Activated gamma-delta T cell (primary cell): ENCODE results near the gene MANBA.
"Not testable (repeated sequence)": the region's sequence is repeated elsewhere in the genome, so short reads cannot be mapped to it uniquely, and the experiment has no call there.

Experiments
- DNase-seq: peaks from one replicate; lab custom pipeline; 2025; lab: John Stamatoyannopoulos, UW

Gene MANBA

GRCh38 chr4:102761906-102762305, 1.1 kb upstream of the MANBA start:
- DNase-seq = no peak

- no peak for DNase-seq
Measured at GRCh38 chr4:102761296-102761701, 531 bp upstream of the MANBA start.

- no peak for DNase-seq
Measured at GRCh38 chr4:102759831-102760644, 730 bp downstream of the MANBA start.

GRCh38 chr4:102758241-102759160, 2.3 kb downstream of the MANBA start:
- DNase-seq = no peak

- no peak for DNase-seq
Measured at GRCh38 chr4:102757681-102758080, 3.1 kb downstream of the MANBA start.

- DNase-seq = no peak
Measured at GRCh38 chr4:102754044-102754443, 6.7 kb downstream of the MANBA start.

- no peak for DNase-seq
Measured at GRCh38 chr4:102751941-102752340, 8.8 kb downstream of the MANBA start.

GRCh38 chr4:102743352-102743751, 17.4 kb downstream of the MANBA start:
- DNase-seq = not testable (repeated sequence)

GRCh38 chr4:102738802-102739201, 22.0 kb downstream of the MANBA start:
- not testable (repeated sequence) for DNase-seq

GRCh38 chr4:102736636-102737549, 23.9 kb downstream of the MANBA start:
- DNase-seq = no peak

- no peak for DNase-seq
Measured at GRCh38 chr4:102735582-102735981, 25.2 kb downstream of the MANBA start.

- DNase-seq = no peak
Measured at GRCh38 chr4:102734591-102735385, 26.0 kb downstream of the MANBA start.

- DNase-seq = no peak
Measured at GRCh38 chr4:102734116-102734515, 26.7 kb downstream of the MANBA start.

- no peak for DNase-seq
Measured at GRCh38 chr4:102733084-102733483, 27.7 kb downstream of the MANBA start.

- no peak for DNase-seq
Measured at GRCh38 chr4:102732678-102733077, 28.1 kb downstream of the MANBA start.

- DNase-seq = no peak
Measured at GRCh38 chr4:102730968-102731533, 29.7 kb downstream of the MANBA start.

GRCh38 chr4:102729486-102729885, 31.3 kb downstream of the MANBA start:
- not testable (repeated sequence) for DNase-seq

- not testable (repeated sequence) for DNase-seq
Measured at GRCh38 chr4:102726919-102727318, 33.8 kb downstream of the MANBA start.

GRCh38 chr4:102726068-102726467, 34.7 kb downstream of the MANBA start:
- DNase-seq = no peak

- no peak for DNase-seq
Measured at GRCh38 chr4:102725229-102725628, 35.5 kb downstream of the MANBA start.

GRCh38 chr4:102723511-102723910, 37.3 kb downstream of the MANBA start:
- DNase-seq = no peak
